ENCODE results near the gene LPIN1. TPM values are rescaled to one million over a fixed set of nuclear protein-coding genes. Genes with fewer than 3 reads are reported as not detected.
A peak's percentile ranks its signal among the peaks of the same experiment; 100 is the strongest.

The LPIN1 gene
- total and polyA plus RNA-seq, 4 donors, result 10.1 to 27.4 (median 13.4) TPM

DNA sequence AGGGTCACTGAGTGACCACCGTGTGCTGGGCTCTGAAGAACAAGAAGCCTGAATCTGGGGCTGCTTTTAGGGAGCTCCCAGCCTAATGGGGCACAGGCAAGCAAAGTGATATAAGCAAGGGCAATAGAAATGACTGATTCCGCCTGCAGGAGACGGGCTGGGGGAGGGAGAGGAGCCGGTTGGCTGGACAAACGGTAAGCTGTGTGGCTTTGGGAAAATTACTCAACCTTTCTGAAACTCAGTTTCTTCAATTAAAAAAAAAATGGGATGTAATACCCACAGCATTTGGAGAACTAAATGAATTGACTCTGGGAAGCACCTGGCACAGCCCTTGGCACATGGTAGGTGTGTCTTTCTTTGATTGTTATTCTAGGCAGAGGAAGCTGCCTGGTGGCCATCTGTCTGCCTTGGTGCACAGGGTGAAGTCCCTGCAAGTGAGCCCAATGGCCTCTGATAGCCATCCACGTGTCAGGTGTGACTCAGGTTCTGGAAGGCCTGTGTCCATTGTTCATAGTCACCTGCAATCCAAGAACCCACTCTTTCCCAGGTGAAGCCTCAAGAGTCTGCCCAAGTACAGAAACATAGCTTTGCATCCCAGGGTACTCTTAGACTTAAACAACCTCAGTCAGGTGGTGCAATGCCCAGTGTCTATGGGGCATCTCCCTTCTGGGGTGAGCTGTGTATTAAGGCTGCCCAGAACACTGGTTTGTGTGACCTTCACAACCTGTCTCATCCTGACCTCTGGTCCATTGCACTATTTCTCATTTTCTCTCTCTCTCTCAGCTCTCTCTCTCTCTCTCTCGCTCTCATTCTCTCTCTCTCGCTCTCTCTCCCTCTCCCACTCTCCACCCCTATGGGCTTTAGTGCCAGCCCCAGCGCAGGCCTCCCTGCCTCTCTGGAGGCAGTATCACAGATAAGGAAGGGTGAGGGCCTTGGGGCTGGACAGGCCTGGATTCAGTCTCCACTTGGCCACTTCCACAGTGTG, 46.5 kb upstream of the LPIN1 start:
- DNase-seq (ENCODE audit: low spot score), result no peak
- no peak for TF ChIP-seq FOXA2 (IDR thresholded peaks at IDR 0.05)
- TF ChIP-seq RXRA (IDR thresholded peaks at IDR 0.05), result peak in 1 of 2 donors; percentile 13
- no peak overlapping the region for H3K27ac ChIP-seq (ENCODE audit: low read depth in 1 of 2, low read length in 2 of 2)
- H3K4me1 ChIP-seq (ENCODE audit: control insufficient read depth in 4 of 4, insufficient read depth in 4 of 4, low read length in 3 of 4), result peaks cover 0 to 11% (median 3%) of the 10 kb centered on the region in 4 donors
- no peaks in the 10 kb centered on the region for H3K27me3 ChIP-seq (ENCODE audit: control insufficient read depth in 4 of 4, insufficient read depth in 4 of 4, low read length in 3 of 4)
- H3K9ac ChIP-seq (ENCODE audit: low read depth in 1 of 2, low read length in 2 of 2), result no peak overlapping the region
- WGBS, result 80% methylated on average over 9 of the region's 9 CpGs
- H3K36me3 ChIP-seq (ENCODE audit: control insufficient read depth in 4 of 4, insufficient read depth in 3 of 4, low read depth in 1 of 4, low read length in 3 of 4), result no peaks in the 10 kb centered on the region
- H3K9me3 ChIP-seq (ENCODE audit: control insufficient read depth in 4 of 4, low read length in 3 of 4), result no peaks in the 10 kb centered on the region
- no peak overlapping the region for H3K4me3 ChIP-seq (ENCODE audit: low read depth in 1 of 3, low read length in 3 of 3)

DNA sequence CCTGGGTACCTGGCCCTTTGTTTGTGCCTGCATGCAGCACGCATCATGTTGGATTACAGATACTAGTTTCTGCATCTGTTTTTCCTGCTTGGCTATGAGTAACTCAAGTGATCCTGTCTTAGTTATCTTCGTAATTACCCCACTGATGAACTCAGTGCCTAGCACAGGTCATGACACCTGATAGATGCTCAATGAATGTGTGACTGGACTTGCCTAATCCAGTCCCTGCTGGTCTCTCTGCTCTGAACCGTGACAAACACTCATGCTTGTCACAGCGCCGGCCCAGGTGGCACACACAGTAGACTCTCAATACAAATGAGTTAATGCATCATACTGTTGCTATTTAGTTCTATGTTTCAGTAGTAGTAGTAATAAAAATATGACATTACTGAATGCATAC, 45.2 kb upstream of the LPIN1 start:
- 95% methylated on average over 5 of the region's 5 CpGs for WGBS
- H3K36me3 ChIP-seq (ENCODE audit: control insufficient read depth in 4 of 4, insufficient read depth in 3 of 4, low read depth in 1 of 4, low read length in 3 of 4), result no peaks in the 10 kb centered on the region
- DNase-seq (ENCODE audit: low spot score), result no peak
- no peak overlapping the region for H3K4me3 ChIP-seq (ENCODE audit: low read depth in 1 of 3, low read length in 3 of 3)
- no peak overlapping the region for H3K27ac ChIP-seq (ENCODE audit: low read depth in 1 of 2, low read length in 2 of 2)
- H3K9ac ChIP-seq (ENCODE audit: low read depth in 1 of 2, low read length in 2 of 2), result no peak overlapping the region
- no peak for TF ChIP-seq GABPA (IDR thresholded peaks at IDR 0.05 in 1 of 2, conservative IDR thresholded peaks at IDR 0.05 in 1 of 2)
- TF ChIP-seq, protein P1, sequence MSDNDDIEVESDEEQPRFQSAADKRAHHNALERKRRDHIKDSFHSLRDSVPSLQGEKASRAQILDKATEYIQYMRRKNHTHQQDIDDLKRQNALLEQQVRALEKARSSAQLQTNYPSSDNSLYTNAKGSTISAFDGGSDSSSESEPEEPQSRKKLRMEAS (IDR thresholded peaks at IDR 0.05), result no peak
- TF ChIP-seq RXRA (IDR thresholded peaks at IDR 0.05), result no peak
- no peak for TF ChIP-seq TAF1 (conservative IDR thresholded peaks at IDR 0.05)
- no peak for TF ChIP-seq EGR1 (IDR thresholded peaks at IDR 0.05; ENCODE audit: low read depth in 2 of 2)
- no peak for TF ChIP-seq FOXA1 (IDR thresholded peaks at IDR 0.05)
- TF ChIP-seq YY1 (IDR thresholded peaks at IDR 0.05), result no peak
- TF ChIP-seq, protein P2, sequence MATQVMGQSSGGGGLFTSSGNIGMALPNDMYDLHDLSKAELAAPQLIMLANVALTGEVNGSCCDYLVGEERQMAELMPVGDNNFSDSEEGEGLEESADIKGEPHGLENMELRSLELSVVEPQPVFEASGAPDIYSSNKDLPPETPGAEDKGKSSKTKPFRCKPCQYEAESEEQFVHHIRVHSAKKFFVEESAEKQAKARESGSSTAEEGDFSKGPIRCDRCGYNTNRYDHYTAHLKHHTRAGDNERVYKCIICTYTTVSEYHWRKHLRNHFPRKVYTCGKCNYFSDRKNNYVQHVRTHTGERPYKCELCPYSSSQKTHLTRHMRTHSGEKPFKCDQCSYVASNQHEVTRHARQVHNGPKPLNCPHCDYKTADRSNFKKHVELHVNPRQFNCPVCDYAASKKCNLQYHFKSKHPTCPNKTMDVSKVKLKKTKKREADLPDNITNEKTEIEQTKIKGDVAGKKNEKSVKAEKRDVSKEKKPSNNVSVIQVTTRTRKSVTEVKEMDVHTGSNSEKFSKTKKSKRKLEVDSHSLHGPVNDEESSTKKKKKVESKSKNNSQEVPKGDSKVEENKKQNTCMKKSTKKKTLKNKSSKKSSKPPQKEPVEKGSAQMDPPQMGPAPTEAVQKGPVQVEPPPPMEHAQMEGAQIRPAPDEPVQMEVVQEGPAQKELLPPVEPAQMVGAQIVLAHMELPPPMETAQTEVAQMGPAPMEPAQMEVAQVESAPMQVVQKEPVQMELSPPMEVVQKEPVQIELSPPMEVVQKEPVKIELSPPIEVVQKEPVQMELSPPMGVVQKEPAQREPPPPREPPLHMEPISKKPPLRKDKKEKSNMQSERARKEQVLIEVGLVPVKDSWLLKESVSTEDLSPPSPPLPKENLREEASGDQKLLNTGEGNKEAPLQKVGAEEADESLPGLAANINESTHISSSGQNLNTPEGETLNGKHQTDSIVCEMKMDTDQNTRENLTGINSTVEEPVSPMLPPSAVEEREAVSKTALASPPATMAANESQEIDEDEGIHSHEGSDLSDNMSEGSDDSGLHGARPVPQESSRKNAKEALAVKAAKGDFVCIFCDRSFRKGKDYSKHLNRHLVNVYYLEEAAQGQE (IDR thresholded peaks at IDR 0.05), result no peak
- no peak for TF ChIP-seq FOXA2 (IDR thresholded peaks at IDR 0.05)
- no peak for TF ChIP-seq HNF4A (conservative IDR thresholded peaks at IDR 0.05)
- TF ChIP-seq HNF4G (IDR thresholded peaks at IDR 0.05), result no peak
- no peaks in the 10 kb centered on the region for H3K9me3 ChIP-seq (ENCODE audit: control insufficient read depth in 4 of 4, low read length in 3 of 4)
- no peaks in the 10 kb centered on the region for H3K27me3 ChIP-seq (ENCODE audit: control insufficient read depth in 4 of 4, insufficient read depth in 4 of 4, low read length in 3 of 4)
- peaks cover 0 to 14% (median 6%) of the 10 kb centered on the region in 4 donors for H3K4me1 ChIP-seq (ENCODE audit: control insufficient read depth in 4 of 4, insufficient read depth in 4 of 4, low read length in 3 of 4)

DNA sequence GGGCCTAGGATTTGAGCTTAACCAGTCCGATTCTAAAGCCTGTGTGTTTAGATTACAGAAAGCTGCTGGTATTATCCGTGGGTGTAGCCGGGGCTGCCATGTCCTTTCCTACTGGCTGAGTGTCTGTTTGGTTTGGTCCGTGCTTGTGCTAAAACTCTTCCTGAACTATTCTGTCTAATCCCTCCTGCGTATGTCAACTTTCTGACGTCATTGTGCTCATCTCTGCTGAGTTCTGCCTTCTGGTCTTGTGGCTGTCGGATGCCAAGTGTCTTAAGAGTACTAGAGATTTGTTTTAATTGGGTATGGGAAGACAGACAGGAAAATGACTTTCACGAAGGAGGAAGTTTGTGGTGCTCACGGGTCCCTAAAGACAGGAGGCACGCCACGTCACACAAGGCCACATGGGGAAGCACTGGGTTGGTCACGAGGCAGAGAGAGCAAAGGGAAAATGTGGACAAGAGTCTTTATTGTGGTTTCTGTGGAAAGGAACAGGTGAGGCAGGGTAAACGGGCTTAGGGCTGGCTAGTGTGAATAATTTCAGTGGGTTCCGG, 44.6 kb upstream of the LPIN1 start:
- Histone ChIP-seq H3K27ac (ENCODE audit: low read depth in 1 of 2, low read length in 2 of 2) (no peak overlapping the region), H3K36me3 (ENCODE audit: control insufficient read depth in 4 of 4, insufficient read depth in 3 of 4, low read depth in 1 of 4, low read length in 3 of 4) (no peaks in the 10 kb centered on the region), H3K4me3 (ENCODE audit: low read depth in 1 of 3, low read length in 3 of 3) (no peak overlapping the region), H3K27me3 (ENCODE audit: control insufficient read depth in 4 of 4, insufficient read depth in 4 of 4, low read length in 3 of 4) (no peaks in the 10 kb centered on the region), H3K9me3 (ENCODE audit: control insufficient read depth in 4 of 4, low read length in 3 of 4) (no peaks in the 10 kb centered on the region), H3K9ac (ENCODE audit: low read depth in 1 of 2, low read length in 2 of 2) (no peak overlapping the region), H3K4me1 (ENCODE audit: control insufficient read depth in 4 of 4, insufficient read depth in 4 of 4, low read length in 3 of 4) (peaks cover 0 to 14% (median 6%) of the 10 kb centered on the region in 4 donors)
- WGBS, result 75% methylated on average over 14 of the region's 14 CpGs
- DNase-seq (ENCODE audit: low spot score), result no peak
- TF ChIP-seq NR2F2 (IDR thresholded peaks at IDR 0.05) (no peak), SP1 (IDR thresholded peaks at IDR 0.05) (no peak), FOXA2 (IDR thresholded peaks at IDR 0.05) (no peak), GABPA (IDR thresholded peaks at IDR 0.05 in 1 of 2, conservative IDR thresholded peaks at IDR 0.05 in 1 of 2) (no peak), YY1 (IDR thresholded peaks at IDR 0.05) (no peak), HNF4G (IDR thresholded peaks at IDR 0.05) (no peak), RXRA (IDR thresholded peaks at IDR 0.05) (no peak), RAD21 (IDR thresholded peaks at IDR 0.05) (no peak), EGR1 (IDR thresholded peaks at IDR 0.05; ENCODE audit: low read depth in 2 of 2) (no peak), TAF1 (conservative IDR thresholded peaks at IDR 0.05) (no peak)
- TF ChIP-seq, protein P2 (IDR thresholded peaks at IDR 0.05), result no peak
- TF ChIP-seq, protein P3, sequence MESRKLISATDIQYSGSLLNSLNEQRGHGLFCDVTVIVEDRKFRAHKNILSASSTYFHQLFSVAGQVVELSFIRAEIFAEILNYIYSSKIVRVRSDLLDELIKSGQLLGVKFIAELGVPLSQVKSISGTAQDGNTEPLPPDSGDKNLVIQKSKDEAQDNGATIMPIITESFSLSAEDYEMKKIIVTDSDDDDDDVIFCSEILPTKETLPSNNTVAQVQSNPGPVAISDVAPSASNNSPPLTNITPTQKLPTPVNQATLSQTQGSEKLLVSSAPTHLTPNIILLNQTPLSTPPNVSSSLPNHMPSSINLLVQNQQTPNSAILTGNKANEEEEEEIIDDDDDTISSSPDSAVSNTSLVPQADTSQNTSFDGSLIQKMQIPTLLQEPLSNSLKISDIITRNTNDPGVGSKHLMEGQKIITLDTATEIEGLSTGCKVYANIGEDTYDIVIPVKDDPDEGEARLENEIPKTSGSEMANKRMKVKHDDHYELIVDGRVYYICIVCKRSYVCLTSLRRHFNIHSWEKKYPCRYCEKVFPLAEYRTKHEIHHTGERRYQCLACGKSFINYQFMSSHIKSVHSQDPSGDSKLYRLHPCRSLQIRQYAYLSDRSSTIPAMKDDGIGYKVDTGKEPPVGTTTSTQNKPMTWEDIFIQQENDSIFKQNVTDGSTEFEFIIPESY (IDR thresholded peaks at IDR 0.05), result no peak
- TF ChIP-seq, protein P1 (IDR thresholded peaks at IDR 0.05), result no peak

Data from liver (tissue), 9 donors.